RWPE2 (cell line): Measurements from ENCODE around the gene ULBP1.
"Not testable (repeated sequence)": the region's sequence is repeated elsewhere in the genome, so short reads cannot be mapped to it uniquely, and the experiment has no call there.

Source experiments
- ATAC-seq: fragments of 200-7000 bp; cut with Tn5 transposase; 3 replicates; pipeline ENCODE4 v1.9.1; 2021; ENCODE audit warnings: low read depth
- DNase-seq: peaks from one replicate; pipeline ENCODE4 v3.0.0-alpha.2; 2020; ENCODE audit warnings: low spot score
- H3K27ac ChIP-seq: fragments of 450-650 bp; 2 replicates; pipeline ENCODE4 v1.5.1; 2017; ENCODE audit warnings: mild to moderate bottlenecking; ENCODE audit not compliant: poor library complexity, severe bottlenecking
- H3K27me3 ChIP-seq: fragments of 250-450 bp; sonication (Bioruptor Pico); 2 replicates; pipeline ENCODE4 v1.5.1; 2021; ENCODE audit warnings: mild to moderate bottlenecking, moderate library complexity; ENCODE audit not compliant: insufficient read depth, poor library complexity, severe bottlenecking
- H3K36me3 ChIP-seq: fragments of 250-450 bp; sonication (Bioruptor Pico); 2 replicates; pipeline ENCODE4 v1.5.1; 2020; ENCODE audit warnings: low read depth, mild to moderate bottlenecking, moderate library complexity
- H3K4me1 ChIP-seq: fragments of 250-450 bp; sonication (Bioruptor Pico); 2 replicates; pipeline ENCODE4 v1.5.1; 2021; ENCODE audit warnings: mild to moderate bottlenecking, moderate library complexity; ENCODE audit not compliant: insufficient read depth, poor library complexity, severe bottlenecking
- H3K4me3 ChIP-seq: fragments of 250-450 bp; sonication (Bioruptor Pico); 2 replicates; pipeline ENCODE4 v1.5.1; 2021; ENCODE audit warnings: mild to moderate bottlenecking, moderate library complexity; ENCODE audit not compliant: severe bottlenecking
- H3K9me3 ChIP-seq: fragments of 250-450 bp; sonication (Bioruptor Pico); 2 replicates; pipeline ENCODE4 v1.5.1; 2021; ENCODE audit warnings: mild to moderate bottlenecking, moderate library complexity; ENCODE audit not compliant: severe bottlenecking
- TF ChIP-seq, protein P1 (sequence below): fragments of 450-650 bp; IDR thresholded peaks from one replicate; pipeline ENCODE4 v1.5.1; 2017; ENCODE audit warnings: mild to moderate bottlenecking, moderate library complexity; ENCODE audit not compliant: poor library complexity, severe bottlenecking

The ULBP1 gene

DNA sequence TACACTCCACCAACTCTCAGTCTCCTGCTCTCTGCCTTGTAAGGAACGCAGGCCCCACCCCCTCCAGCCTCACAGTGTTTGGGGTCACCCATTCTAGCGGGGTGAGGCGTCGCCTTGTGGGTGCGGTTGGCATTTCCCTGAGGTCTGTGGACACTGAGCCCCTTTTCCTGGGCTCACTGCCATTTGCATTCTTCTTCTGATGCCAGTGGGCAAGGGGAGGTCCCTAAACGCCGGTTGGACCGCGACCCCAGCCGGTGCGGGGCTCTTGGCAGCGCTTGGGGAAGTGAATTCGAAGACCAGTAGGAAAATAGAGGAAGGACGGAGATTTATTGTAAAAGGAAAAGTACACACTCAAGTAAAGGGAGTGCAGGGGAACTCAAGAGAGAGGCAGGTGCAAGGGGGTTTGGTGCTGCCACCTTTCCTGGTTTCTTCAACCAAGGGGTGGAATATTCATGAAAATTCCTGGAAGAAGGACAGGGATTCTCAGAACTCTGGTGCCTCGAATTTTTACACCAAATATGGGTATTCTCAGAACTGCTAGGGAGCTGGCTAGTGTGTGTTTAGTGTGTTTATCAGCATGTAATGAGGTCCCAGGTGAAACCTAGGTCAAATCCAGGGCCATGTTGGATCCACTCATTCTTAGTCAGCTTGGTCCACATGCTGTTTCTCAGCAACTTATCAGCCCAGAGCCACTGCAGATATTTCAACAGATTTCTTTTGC lies 51.7 kb downstream of the ULBP1 start:
- not testable (repeated sequence) for H3K4me1 ChIP-seq, DNase-seq, H3K27ac ChIP-seq, H3K9me3 ChIP-seq, H3K36me3 ChIP-seq, H3K4me3 ChIP-seq
- ATAC-seq, result peak; percentile 79
- peaks cover 19% of the 10 kb centered on the region for H3K27me3 ChIP-seq
- TF ChIP-seq, protein P1, sequence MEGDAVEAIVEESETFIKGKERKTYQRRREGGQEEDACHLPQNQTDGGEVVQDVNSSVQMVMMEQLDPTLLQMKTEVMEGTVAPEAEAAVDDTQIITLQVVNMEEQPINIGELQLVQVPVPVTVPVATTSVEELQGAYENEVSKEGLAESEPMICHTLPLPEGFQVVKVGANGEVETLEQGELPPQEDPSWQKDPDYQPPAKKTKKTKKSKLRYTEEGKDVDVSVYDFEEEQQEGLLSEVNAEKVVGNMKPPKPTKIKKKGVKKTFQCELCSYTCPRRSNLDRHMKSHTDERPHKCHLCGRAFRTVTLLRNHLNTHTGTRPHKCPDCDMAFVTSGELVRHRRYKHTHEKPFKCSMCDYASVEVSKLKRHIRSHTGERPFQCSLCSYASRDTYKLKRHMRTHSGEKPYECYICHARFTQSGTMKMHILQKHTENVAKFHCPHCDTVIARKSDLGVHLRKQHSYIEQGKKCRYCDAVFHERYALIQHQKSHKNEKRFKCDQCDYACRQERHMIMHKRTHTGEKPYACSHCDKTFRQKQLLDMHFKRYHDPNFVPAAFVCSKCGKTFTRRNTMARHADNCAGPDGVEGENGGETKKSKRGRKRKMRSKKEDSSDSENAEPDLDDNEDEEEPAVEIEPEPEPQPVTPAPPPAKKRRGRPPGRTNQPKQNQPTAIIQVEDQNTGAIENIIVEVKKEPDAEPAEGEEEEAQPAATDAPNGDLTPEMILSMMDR, result peak; percentile 12

- TF ChIP-seq, protein P1, result peak; percentile 69
- H3K4me1 ChIP-seq, result no peaks in the 10 kb centered on the region
- DNase-seq (no peak), ATAC-seq (peak; percentile 51)
- peaks cover 15% of the 10 kb centered on the region for H3K27me3 ChIP-seq
- no peaks in the 10 kb centered on the region for H3K9me3 ChIP-seq
- no peaks in the 10 kb centered on the region for H3K36me3 ChIP-seq
- H3K4me3 ChIP-seq, result no peak overlapping the region
- no peak overlapping the region for H3K27ac ChIP-seq
Observed at GRCh38 chr6:150016324-150017185, 52.8 kb downstream of the ULBP1 start.

DNA sequence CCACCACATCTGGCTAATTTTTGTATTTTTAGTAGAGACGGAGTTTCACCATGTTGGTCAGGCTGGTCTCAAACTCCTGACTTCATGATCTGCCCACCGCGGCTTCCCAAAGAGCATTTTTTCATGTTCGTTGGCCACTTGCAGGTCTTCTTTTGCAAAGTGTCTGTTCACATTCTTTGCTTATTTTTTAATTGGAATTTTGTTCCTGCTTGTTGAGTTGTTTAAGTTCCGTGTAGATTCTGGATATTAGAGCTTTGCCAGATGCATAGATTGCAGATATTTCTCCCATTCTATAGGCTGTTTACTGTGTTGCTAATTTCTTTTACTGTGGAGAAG lies 53.4 kb downstream of the ULBP1 start:
- H3K27ac ChIP-seq, H3K4me3 ChIP-seq, DNase-seq, H3K36me3 ChIP-seq, ATAC-seq, H3K9me3 ChIP-seq, H3K4me1 ChIP-seq: not testable (repeated sequence)
- TF ChIP-seq, protein P1, result peak; percentile 39
- H3K27me3 ChIP-seq, result peaks cover 15% of the 10 kb centered on the region

GRCh38 chr6:150018846-150019580 lies 55.3 kb downstream of the ULBP1 start:
- Histone ChIP-seq H3K27ac (no peak overlapping the region), H3K4me3 (no peak overlapping the region), H3K36me3 (no peaks in the 10 kb centered on the region), H3K9me3 (no peaks in the 10 kb centered on the region), H3K27me3 (peaks cover 6% of the 10 kb centered on the region), H3K4me1 (no peaks in the 10 kb centered on the region)
- no peak for ATAC-seq
- no peak for DNase-seq
- TF ChIP-seq, protein P1, result no peak

DNA sequence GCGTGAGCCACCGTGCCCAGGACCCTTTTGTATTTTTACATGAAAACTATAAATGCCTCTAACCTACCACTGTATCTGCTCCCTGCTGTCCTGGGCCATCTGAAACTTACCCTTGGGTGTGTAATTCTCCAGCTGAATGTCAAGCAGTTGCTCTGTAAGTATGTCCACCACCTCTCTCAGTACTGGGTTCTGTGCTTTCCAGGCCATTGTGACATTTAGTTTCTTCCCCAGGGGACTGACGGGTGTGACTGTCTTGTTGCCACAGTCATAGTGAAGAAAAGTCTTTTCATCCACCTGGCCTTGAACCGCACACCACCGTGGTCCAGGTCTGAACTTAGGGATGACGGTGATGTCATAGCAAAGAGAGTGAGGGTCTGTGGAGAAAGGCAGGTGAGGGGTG lies 58.1 kb downstream of the ULBP1 start:
- not testable (repeated sequence) for H3K27ac ChIP-seq, H3K9me3 ChIP-seq, H3K36me3 ChIP-seq, ATAC-seq, H3K27me3 ChIP-seq, DNase-seq, H3K4me3 ChIP-seq
- H3K4me1 ChIP-seq, result peaks cover 13% of the 10 kb centered on the region
